Loucy (cell line): Measurements from ENCODE around the gene JSRP1.

ENCODE experiments used
- H2AFZ ChIP-seq: fragments of 200-600 bp; sonication (generic); 2 replicates; pipeline ENCODE4 v1.6.0; 2016; ENCODE audit warnings: antibody characterized with exemption, mild to moderate bottlenecking, low read length, moderate library complexity
- H3F3A ChIP-seq: fragments of 200-600 bp; 2 replicates; pipeline ENCODE4 v1.6.0; 2016; ENCODE audit warnings: antibody characterized with exemption, low read depth, mild to moderate bottlenecking
- H3K27me3 ChIP-seq: fragments of 200-600 bp; sonication (generic); 2 replicates; pipeline ENCODE4 v1.6.1; 2014; ENCODE audit warnings: low read length, mild to moderate bottlenecking; ENCODE audit not compliant: insufficient read depth, poor library complexity, severe bottlenecking
- H3K36me3 ChIP-seq: fragments of 200-600 bp; sonication (generic); 2 replicates; pipeline ENCODE4 v1.6.1; 2016; ENCODE audit warnings: low read length; ENCODE audit not compliant: insufficient read depth
- H3K4me1 ChIP-seq: fragments of 200-600 bp; sonication (generic); 2 replicates; pipeline ENCODE4 v1.5.1; 2014; ENCODE audit warnings: low read length, mild to moderate bottlenecking; ENCODE audit not compliant: insufficient read depth, poor library complexity, severe bottlenecking
- H3K4me2 ChIP-seq: fragments of 200-600 bp; sonication (generic); 2 replicates; pipeline ENCODE4 v1.6.0; 2014; ENCODE audit warnings: antibody characterized with exemption, low read length, low read depth, mild to moderate bottlenecking; ENCODE audit not compliant: poor library complexity, severe bottlenecking
- H3K4me3 ChIP-seq: fragments of 200-600 bp; sonication (generic); 2 replicates; pipeline ENCODE4 v1.5.1; 2014; ENCODE audit warnings: low read length, mild to moderate bottlenecking, mixed read lengths; ENCODE audit not compliant: poor library complexity, severe bottlenecking
- H3K79me2 ChIP-seq: fragments of 200-600 bp; sonication (generic); 2 replicates; pipeline ENCODE4 v1.6.1; 2014; ENCODE audit warnings: low read length; ENCODE audit not compliant: insufficient read depth
- H3K9ac ChIP-seq: fragments of 200-600 bp; sonication (generic); 2 replicates; pipeline ENCODE4 v1.6.0; 2014; ENCODE audit warnings: mild to moderate bottlenecking, low read depth, low read length, moderate library complexity; ENCODE audit not compliant: poor library complexity, severe bottlenecking
- H3K9me2 ChIP-seq: fragments of 200-600 bp; sonication (generic); replicated peaks from 2 replicates; pipeline ENCODE4 v1.6.1; 2016; ENCODE audit warnings: low read depth, low read length, mixed read lengths
- H3K9me3 ChIP-seq: fragments of 200-600 bp; sonication (generic); 2 replicates; pipeline ENCODE4 v1.6.1; 2014; ENCODE audit warnings: mild to moderate bottlenecking, antibody characterized with exemption, low read length, low read depth; ENCODE audit not compliant: insufficient read depth
- H4K20me1 ChIP-seq: fragments of 200-600 bp; sonication (generic); 2 replicates; pipeline ENCODE4 v1.6.0; 2014; ENCODE audit warnings: antibody characterized with exemption, low read length, mild to moderate bottlenecking; ENCODE audit not compliant: insufficient read depth, poor library complexity, severe bottlenecking
- CTCF ChIP-seq: fragments of 200-600 bp; sonication (generic); conservative IDR thresholded peaks from 2 replicates; pipeline ENCODE4 v1.5.1; 2014; ENCODE audit warnings: mild to moderate bottlenecking, antibody characterized with exemption, low read length
- EZH2phosphoT487 ChIP-seq: fragments of 200-600 bp; IDR thresholded peaks from 2 replicates; pipeline ENCODE4 v1.6.1; 2018; ENCODE audit warnings: antibody characterized with exemption, mild to moderate bottlenecking, moderate library complexity, borderline replicate concordance

Gene JSRP1

GRCh38 chr19:2287585-2288337 is 31.5 kb upstream of the JSRP1 start:
- no peaks in the 10 kb centered on the region for H3K79me2 ChIP-seq

GRCh38 chr19:2286402-2287140 is 30.4 kb upstream of the JSRP1 start:
- Histone ChIP-seq H3K79me2 (no peaks in the 10 kb centered on the region), H4K20me1 (no peaks in the 10 kb centered on the region), H3K4me1 (peaks cover 17% of the 10 kb centered on the region), H3K4me3 (no peak overlapping the region), H3K36me3 (no peaks in the 10 kb centered on the region), H3K4me2 (no peak overlapping the region), H3K9ac (no peak overlapping the region), H2AFZ (no peak overlapping the region), H3F3A (no peaks in the 10 kb centered on the region), H3K9me2 (no peaks in the 10 kb centered on the region), H3K9me3 (no peaks in the 10 kb centered on the region), H3K27me3 (no peaks in the 10 kb centered on the region)
- TF ChIP-seq EZH2phosphoT487, result no peak

More at GRCh38 chr19:2287585-2288337, 31.5 kb upstream of the JSRP1 start:
- Histone ChIP-seq H3K9ac (peak overlapping the region; percentile 26), H3K9me3 (no peaks in the 10 kb centered on the region), H3F3A (no peaks in the 10 kb centered on the region), H2AFZ (no peak overlapping the region), H3K9me2 (no peaks in the 10 kb centered on the region), H3K4me3 (no peak overlapping the region), H3K4me1 (peaks cover 5% of the 10 kb centered on the region), H3K36me3 (no peaks in the 10 kb centered on the region), H4K20me1 (no peaks in the 10 kb centered on the region), H3K27me3 (no peaks in the 10 kb centered on the region), H3K4me2 (no peak overlapping the region)
- TF ChIP-seq CTCF, result no peak
- TF ChIP-seq EZH2phosphoT487, result no peak

GRCh38 chr19:2283835-2284507 is 27.8 kb upstream of the JSRP1 start:
- no peaks in the 10 kb centered on the region for H3K79me2 ChIP-seq
- no peaks in the 10 kb centered on the region for H4K20me1 ChIP-seq
- no peak overlapping the region for H3K4me2 ChIP-seq
- H3K4me1 ChIP-seq, result peaks cover 18% of the 10 kb centered on the region
- no peaks in the 10 kb centered on the region for H3F3A ChIP-seq
- H3K27me3 ChIP-seq, result no peaks in the 10 kb centered on the region
- TF ChIP-seq CTCF, result no peak
- TF ChIP-seq EZH2phosphoT487, result no peak
- no peaks in the 10 kb centered on the region for H3K36me3 ChIP-seq
- no peaks in the 10 kb centered on the region for H3K9me3 ChIP-seq
- H3K4me3 ChIP-seq, result no peak overlapping the region
- no peaks in the 10 kb centered on the region for H3K9me2 ChIP-seq
- H2AFZ ChIP-seq, result no peak overlapping the region
- no peak overlapping the region for H3K9ac ChIP-seq
